Endometrium (tissue), 2 donors: Measurements from ENCODE around the gene DALRD3.

ENCODE experiments used
- FAIRE-seq: peaks from 2 replicates; lab custom pipeline; 2012; peaks lifted over from hg19 to GRCh38; lab: Jason Lieb, UNC
- donor health status: control.
- donor health status: control.

DALRD3 gene

GRCh38 chr3:49004352-49005302, 13.8 kb downstream of the DALRD3 start:
- FAIRE-seq, result no peak

GRCh38 chr3:49001155-49001554, 17.2 kb downstream of the DALRD3 start:
- no peak for FAIRE-seq

GRCh38 chr3:48999085-48999858, 19.1 kb downstream of the DALRD3 start:
- no peak for FAIRE-seq

- FAIRE-seq, result no peak
Observed at GRCh38 chr3:48997714-48998637, 20.4 kb downstream of the DALRD3 start.

- no peak for FAIRE-seq
Observed at GRCh38 chr3:48997102-48997635, 21.2 kb downstream of the DALRD3 start.

GRCh38 chr3:48996640-48997039, 21.7 kb downstream of the DALRD3 start:
- FAIRE-seq, result no peak

- FAIRE-seq, result no peak
Observed at GRCh38 chr3:48993834-48994233, 24.5 kb downstream of the DALRD3 start.

GRCh38 chr3:48991851-48992545, 26.4 kb downstream of the DALRD3 start:
- no peak for FAIRE-seq

GRCh38 chr3:48990636-48991469, 27.5 kb downstream of the DALRD3 start:
- FAIRE-seq, result no peak

GRCh38 chr3:48989796-48990635, 28.4 kb downstream of the DALRD3 start, which contains the start of gene P4HTM:
TSS of gene P4HTM (plus strand) at chr3:48990241. CDS start at chr3:48990257, 16 bp downstream.
- FAIRE-seq, result peak; percentile 69

GRCh38 chr3:48989126-48989795, 29.1 kb downstream of the DALRD3 start:
- no peak for FAIRE-seq

GRCh38 chr3:48985831-48986376, 32.5 kb downstream of the DALRD3 start:
- FAIRE-seq, result no peak

GRCh38 chr3:48984663-48985062, 33.7 kb downstream of the DALRD3 start:
- no peak for FAIRE-seq

GRCh38 chr3:48983096-48983495, 35.3 kb downstream of the DALRD3 start:
- no peak for FAIRE-seq

- no peak for FAIRE-seq
Observed at GRCh38 chr3:48982686-48983085, 35.7 kb downstream of the DALRD3 start.

GRCh38 chr3:48982016-48982415, 36.4 kb downstream of the DALRD3 start:
- no peak for FAIRE-seq

GRCh38 chr3:48980295-48980694, 38.1 kb downstream of the DALRD3 start:
- no peak for FAIRE-seq

- FAIRE-seq, result no peak
Observed at GRCh38 chr3:48979451-48979850, 38.9 kb downstream of the DALRD3 start.
